GM23338 (cell line): Measurements from ENCODE around the gene OR7A10. TPM values are rescaled to one million over a fixed set of nuclear protein-coding genes. Genes with fewer than 3 reads are reported as not detected.

Experiments
- ATAC-seq: fragments of 200-7000 bp; cut with Tn5 transposase; 3 replicates; pipeline ENCODE4 v1.9.1; 2020
- DNase-seq: peaks from one replicate; pipeline ENCODE4 v3.0.0-alpha.2; 2015; ENCODE audit warnings: low spot score
- H2AFZ ChIP-seq: fragments of 200-600 bp; sonication (generic); 2 replicates; pipeline ENCODE4 v1.8.0; 2016; ENCODE audit warnings: antibody characterized with exemption, mild to moderate bottlenecking, moderate library complexity
- H3F3A ChIP-seq: fragments of 200-600 bp; sonication (generic); replicated peaks from 2 replicates; pipeline ENCODE4 v1.8.0; 2017; ENCODE audit warnings: antibody characterized with exemption, mixed run types, low read depth
- H3K27ac ChIP-seq: fragments of 200-600 bp; sonication (generic); 2 replicates; pipeline ENCODE4 v1.6.1; 2016; ENCODE audit warnings: low read depth
- H3K27me3 ChIP-seq: fragments of 200-600 bp; sonication (generic); 2 replicates; pipeline ENCODE4 v1.8.0; 2016; ENCODE audit warnings: mild to moderate bottlenecking, mixed run types, moderate library complexity; ENCODE audit not compliant: insufficient read depth
- H3K36me3 ChIP-seq: fragments of 200-600 bp; sonication (generic); 2 replicates; pipeline ENCODE4 v1.8.0; 2016; ENCODE audit warnings: mild to moderate bottlenecking; ENCODE audit not compliant: insufficient read depth
- H3K4me1 ChIP-seq: fragments of 200-600 bp; sonication (generic); 2 replicates; pipeline ENCODE4 v1.8.0; 2016; ENCODE audit warnings: mild to moderate bottlenecking, moderate library complexity; ENCODE audit not compliant: insufficient read depth
- H3K4me2 ChIP-seq: fragments of 200-600 bp; sonication (generic); 2 replicates; pipeline ENCODE4 v1.7.1; 2017; ENCODE audit warnings: mixed run types
- H3K4me3 ChIP-seq: fragments of 200-600 bp; sonication (generic); 2 replicates; pipeline ENCODE4 v1.6.1; 2016; ENCODE audit warnings: mixed run types
- H3K79me2 ChIP-seq: fragments of 200-600 bp; sonication (generic); replicated peaks from 2 replicates; pipeline ENCODE4 v1.8.0; 2017; ENCODE audit warnings: mild to moderate bottlenecking; ENCODE audit not compliant: insufficient read depth
- H3K9me2 ChIP-seq: fragments of 200-600 bp; sonication (generic); 2 replicates; pipeline ENCODE4 v1.8.0; 2017; ENCODE audit not compliant: insufficient read depth
- H4K20me1 ChIP-seq: fragments of 200-600 bp; sonication (generic); replicated peaks from 2 replicates; pipeline ENCODE4 v1.8.0; 2017; ENCODE audit warnings: mild to moderate bottlenecking; ENCODE audit not compliant: insufficient read depth
- H3K27ac Mint-ChIP-seq: 2 replicates; pipeline ENCODE4 v1.8.0; 2020; ENCODE audit warnings: inconsistent platforms, mild to moderate bottlenecking, moderate library complexity, mixed read lengths
- H3K27me3 Mint-ChIP-seq: 3 replicates; pipeline ENCODE4 v1.8.0; 2022; ENCODE audit warnings: low read depth, mild to moderate bottlenecking, moderate library complexity, mixed read lengths, inconsistent platforms; ENCODE audit not compliant: insufficient read depth, poor library complexity
- H3K36me3 Mint-ChIP-seq: 3 replicates; pipeline ENCODE4 v1.8.0; 2021; ENCODE audit warnings: low read depth, mild to moderate bottlenecking, inconsistent platforms, moderate library complexity, mixed read lengths
- H3K4me1 Mint-ChIP-seq: 3 replicates; pipeline ENCODE4 v1.8.0; 2020; ENCODE audit warnings: mild to moderate bottlenecking, inconsistent platforms, mixed read lengths
- H3K4me3 Mint-ChIP-seq: 3 replicates; pipeline ENCODE4 v1.8.0; 2021; ENCODE audit warnings: moderate library complexity, mild to moderate bottlenecking, inconsistent platforms, mixed read lengths
- H3K9me3 Mint-ChIP-seq: 3 replicates; pipeline ENCODE4 v1.8.0; 2020; ENCODE audit warnings: moderate library complexity, mild to moderate bottlenecking, inconsistent platforms, mixed read lengths
- CREB1 ChIP-seq: fragments of 250-450 bp; sonication (Bioruptor Pico); IDR thresholded peaks from 2 replicates; pipeline ENCODE4 v1.5.0; 2020; ENCODE audit warnings: low read depth, mild to moderate bottlenecking, moderate library complexity
- EZH2 ChIP-seq: fragments of 200-600 bp; sonication (generic); IDR thresholded peaks from one replicate; pipeline ENCODE4 v1.8.0; 2017; ENCODE audit warnings: antibody characterized with exemption, mild to moderate bottlenecking, low read depth; ENCODE audit not compliant: unreplicated experiment
- JUNB ChIP-seq: IDR thresholded peaks from one replicate; pipeline ENCODE4 v1.6.1; 2016; ENCODE audit warnings: antibody characterized with exemption; ENCODE audit not compliant: unreplicated experiment
- NANOG ChIP-seq: IDR thresholded peaks from 2 replicates; pipeline ENCODE4 v1.6.1; 2016; ENCODE audit warnings: antibody characterized with exemption, borderline replicate concordance
- POLR2AphosphoS5 ChIP-seq: IDR thresholded peaks from 2 replicates; pipeline ENCODE4 v1.6.1; 2016; ENCODE audit warnings: antibody characterized with exemption, low read depth
- ZNF114 ChIP-seq: fragments of 250-450 bp; sonication (Bioruptor Pico); IDR thresholded peaks from 2 replicates; pipeline ENCODE4 v1.5.0; 2020; ENCODE audit warnings: mild to moderate bottlenecking, moderate library complexity
- ZNF331 ChIP-seq: fragments of 250-450 bp; sonication (Bioruptor Pico); IDR thresholded peaks from 2 replicates; pipeline ENCODE4 v1.5.0; 2020; ENCODE audit warnings: low read depth, mild to moderate bottlenecking, moderate library complexity
- polyA plus RNA-seq: library from polyadenylated mRNA; unstranded; fragments of >200 nt; fragmentation: Nextera tagmentation; extraction: Ambion mirVana; gene quantifications from 2 replicates; pipeline ENCODE4 v1.2.1, GENCODE V29; 2016
- total RNA-seq: library from RNA; depleted of rRNA; stranded (reverse); fragments of >200 nt; shearing (Covaris generic); gene quantifications from 2 replicates; pipeline ENCODE4 v1.2.3, GENCODE V29; 2014
- TF ChIP-seq, protein P1 (sequence below): IDR thresholded peaks from one replicate; pipeline ENCODE4 v1.6.1; 2018; ENCODE audit warnings: antibody characterized with exemption; ENCODE audit not compliant: unreplicated experiment
- TF ChIP-seq, protein P2 (sequence below), 2 experiments: fragments of 200-600 bp in 1 of 2; sonication (generic) in 1 of 2; conservative IDR thresholded peaks; 2 replicates each; pipeline versions ENCODE4 v1.5.1 to v1.6.1; 2016 to 2017; ENCODE audit warnings: antibody characterized with exemption in 2 of 2, low read depth in 2 of 2, mild to moderate bottlenecking in 2 of 2, moderate library complexity in 1 of 2
- TF ChIP-seq, protein P3 (sequence below): IDR thresholded peaks from 2 replicates; pipeline ENCODE4 v1.6.1; 2016; ENCODE audit warnings: antibody characterized with exemption

OR7A10 gene
- total and polyA plus RNA-seq, 2 experiments from 2014 or later = not detected

DNA sequence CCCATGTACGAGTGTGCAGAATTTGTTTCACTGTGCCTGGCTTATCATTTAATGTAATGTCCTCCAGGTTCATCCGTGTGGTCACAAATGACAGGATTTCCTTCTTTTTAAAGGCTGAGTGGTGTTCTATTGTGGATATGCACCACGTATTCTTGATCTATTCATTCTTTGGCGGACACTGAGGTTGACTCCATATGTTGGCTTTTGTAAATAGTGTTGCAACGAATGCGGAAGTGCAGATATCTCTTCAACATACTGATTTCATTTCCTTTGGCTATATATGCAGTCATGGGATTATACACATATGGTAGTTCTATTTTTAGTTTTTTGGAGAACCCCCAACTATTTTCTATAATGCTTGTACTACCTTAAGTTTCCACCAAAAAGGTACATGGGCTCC lies 26.8 kb downstream of the OR7A10 start (continued):
- TF ChIP-seq, protein P1, sequence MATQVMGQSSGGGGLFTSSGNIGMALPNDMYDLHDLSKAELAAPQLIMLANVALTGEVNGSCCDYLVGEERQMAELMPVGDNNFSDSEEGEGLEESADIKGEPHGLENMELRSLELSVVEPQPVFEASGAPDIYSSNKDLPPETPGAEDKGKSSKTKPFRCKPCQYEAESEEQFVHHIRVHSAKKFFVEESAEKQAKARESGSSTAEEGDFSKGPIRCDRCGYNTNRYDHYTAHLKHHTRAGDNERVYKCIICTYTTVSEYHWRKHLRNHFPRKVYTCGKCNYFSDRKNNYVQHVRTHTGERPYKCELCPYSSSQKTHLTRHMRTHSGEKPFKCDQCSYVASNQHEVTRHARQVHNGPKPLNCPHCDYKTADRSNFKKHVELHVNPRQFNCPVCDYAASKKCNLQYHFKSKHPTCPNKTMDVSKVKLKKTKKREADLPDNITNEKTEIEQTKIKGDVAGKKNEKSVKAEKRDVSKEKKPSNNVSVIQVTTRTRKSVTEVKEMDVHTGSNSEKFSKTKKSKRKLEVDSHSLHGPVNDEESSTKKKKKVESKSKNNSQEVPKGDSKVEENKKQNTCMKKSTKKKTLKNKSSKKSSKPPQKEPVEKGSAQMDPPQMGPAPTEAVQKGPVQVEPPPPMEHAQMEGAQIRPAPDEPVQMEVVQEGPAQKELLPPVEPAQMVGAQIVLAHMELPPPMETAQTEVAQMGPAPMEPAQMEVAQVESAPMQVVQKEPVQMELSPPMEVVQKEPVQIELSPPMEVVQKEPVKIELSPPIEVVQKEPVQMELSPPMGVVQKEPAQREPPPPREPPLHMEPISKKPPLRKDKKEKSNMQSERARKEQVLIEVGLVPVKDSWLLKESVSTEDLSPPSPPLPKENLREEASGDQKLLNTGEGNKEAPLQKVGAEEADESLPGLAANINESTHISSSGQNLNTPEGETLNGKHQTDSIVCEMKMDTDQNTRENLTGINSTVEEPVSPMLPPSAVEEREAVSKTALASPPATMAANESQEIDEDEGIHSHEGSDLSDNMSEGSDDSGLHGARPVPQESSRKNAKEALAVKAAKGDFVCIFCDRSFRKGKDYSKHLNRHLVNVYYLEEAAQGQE = no peak
- TF ChIP-seq, protein P2, sequence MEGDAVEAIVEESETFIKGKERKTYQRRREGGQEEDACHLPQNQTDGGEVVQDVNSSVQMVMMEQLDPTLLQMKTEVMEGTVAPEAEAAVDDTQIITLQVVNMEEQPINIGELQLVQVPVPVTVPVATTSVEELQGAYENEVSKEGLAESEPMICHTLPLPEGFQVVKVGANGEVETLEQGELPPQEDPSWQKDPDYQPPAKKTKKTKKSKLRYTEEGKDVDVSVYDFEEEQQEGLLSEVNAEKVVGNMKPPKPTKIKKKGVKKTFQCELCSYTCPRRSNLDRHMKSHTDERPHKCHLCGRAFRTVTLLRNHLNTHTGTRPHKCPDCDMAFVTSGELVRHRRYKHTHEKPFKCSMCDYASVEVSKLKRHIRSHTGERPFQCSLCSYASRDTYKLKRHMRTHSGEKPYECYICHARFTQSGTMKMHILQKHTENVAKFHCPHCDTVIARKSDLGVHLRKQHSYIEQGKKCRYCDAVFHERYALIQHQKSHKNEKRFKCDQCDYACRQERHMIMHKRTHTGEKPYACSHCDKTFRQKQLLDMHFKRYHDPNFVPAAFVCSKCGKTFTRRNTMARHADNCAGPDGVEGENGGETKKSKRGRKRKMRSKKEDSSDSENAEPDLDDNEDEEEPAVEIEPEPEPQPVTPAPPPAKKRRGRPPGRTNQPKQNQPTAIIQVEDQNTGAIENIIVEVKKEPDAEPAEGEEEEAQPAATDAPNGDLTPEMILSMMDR (conservative IDR thresholded peaks at IDR 0.05; ENCODE audit: low read depth in 2 of 2) = no peak
- TF ChIP-seq ZNF114 (no peak), EZH2 (no peak)

DNA sequence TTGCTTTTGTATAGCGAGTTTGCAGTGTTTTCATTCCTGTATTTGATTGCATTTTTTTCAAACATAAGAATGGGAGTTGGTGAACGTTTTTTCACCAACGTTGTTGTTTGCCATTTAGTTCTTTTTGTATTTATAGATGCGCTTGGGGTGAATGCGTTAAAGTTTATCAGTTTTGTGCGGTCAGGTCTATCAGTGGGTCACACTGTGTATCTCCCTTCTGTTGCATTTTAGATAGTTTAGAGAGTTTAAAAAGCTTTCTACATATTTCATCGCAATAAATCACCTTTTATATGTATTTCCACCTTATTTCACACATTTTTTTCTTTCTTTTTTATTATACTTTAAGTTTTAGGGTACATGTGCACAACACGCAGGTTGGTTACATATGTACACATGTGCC lies 30.1 kb downstream of the OR7A10 start:
- Histone ChIP-seq H2AFZ (no peak overlapping the region), H3K4me2 (no peak overlapping the region), H4K20me1 (no peaks in the 10 kb centered on the region), H3F3A (no peaks in the 10 kb centered on the region), H3K4me1 (no peaks in the 10 kb centered on the region), H3K27ac (no peak overlapping the region), H3K9me2 (peaks cover 6% of the 10 kb centered on the region; the same call in 1 of the 2 replicates), H3K4me3 (no peak overlapping the region), H3K79me2 (no peaks in the 10 kb centered on the region), H3K36me3 (no peaks in the 10 kb centered on the region), H3K27me3 (no peaks in the 10 kb centered on the region)
- Mint-ChIP-seq H3K27ac (no peak overlapping the region), H3K27me3 (peaks cover 2% of the 10 kb centered on the region), H3K4me3 (no peak overlapping the region), H3K4me1 (no peaks in the 10 kb centered on the region), H3K36me3 (0 out of 3 replicates have a peak, but pooled peaks cover 8% of the 10 kb centered on the region), H3K9me3 (peaks cover 86% of the 10 kb centered on the region)
- no peak for DNase-seq
- no peak for ATAC-seq
- TF ChIP-seq ZNF331 (CRISPR knock-in tag) (no peak), JUNB (no peak), ZNF114 (no peak), EZH2 (no peak), POLR2AphosphoS5 (no peak), NANOG (no peak), CREB1 (CRISPR knock-in tag) (no peak)
- TF ChIP-seq, protein P2 (conservative IDR thresholded peaks at IDR 0.05; ENCODE audit: low read depth in 2 of 2) = no peak
- TF ChIP-seq, protein P1 = no peak
- TF ChIP-seq, protein P3, sequence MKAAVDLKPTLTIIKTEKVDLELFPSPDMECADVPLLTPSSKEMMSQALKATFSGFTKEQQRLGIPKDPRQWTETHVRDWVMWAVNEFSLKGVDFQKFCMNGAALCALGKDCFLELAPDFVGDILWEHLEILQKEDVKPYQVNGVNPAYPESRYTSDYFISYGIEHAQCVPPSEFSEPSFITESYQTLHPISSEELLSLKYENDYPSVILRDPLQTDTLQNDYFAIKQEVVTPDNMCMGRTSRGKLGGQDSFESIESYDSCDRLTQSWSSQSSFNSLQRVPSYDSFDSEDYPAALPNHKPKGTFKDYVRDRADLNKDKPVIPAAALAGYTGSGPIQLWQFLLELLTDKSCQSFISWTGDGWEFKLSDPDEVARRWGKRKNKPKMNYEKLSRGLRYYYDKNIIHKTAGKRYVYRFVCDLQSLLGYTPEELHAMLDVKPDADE = no peak
